HL-60 (cell line): Measurements from ENCODE around the gene SPPL2B.

Source experiments
- CTCF ChIP-seq: IDR thresholded peaks from one replicate; pipeline ENCODE4 v1.5.1; 2011; ENCODE audit warnings: low read length, control low read depth, inconsistent platforms; ENCODE audit not compliant: insufficient read depth
- GABPA ChIP-seq: IDR thresholded peaks from 2 replicates; pipeline ENCODE4 v1.6.1; 2012; ENCODE audit warnings: low read depth
- POLR2AphosphoS5 ChIP-seq: IDR thresholded peaks from 2 replicates; pipeline ENCODE4 v1.6.1; 2012; ENCODE audit warnings: low read depth
- REST ChIP-seq: IDR thresholded peaks from 2 replicates; pipeline ENCODE4 v1.6.1; 2012; ENCODE audit warnings: low read depth; ENCODE audit not compliant: insufficient replicate concordance
- SPI1 ChIP-seq: IDR thresholded peaks from 2 replicates; pipeline ENCODE4 v1.6.1; 2012; ENCODE audit warnings: low read depth, mild to moderate bottlenecking, borderline replicate concordance

- TF ChIP-seq CTCF: no peak
- no peak for TF ChIP-seq POLR2AphosphoS5
- TF ChIP-seq GABPA: no peak
- TF ChIP-seq SPI1: no peak
- no peak for TF ChIP-seq REST
Measured at GRCh38 chr19:2282862-2283237, 45.6 kb upstream of the SPPL2B start.
